NCI-H226 (cell line): ENCODE data around the gene SLC34A1.
"Not testable (repeated sequence)": the region's sequence is repeated elsewhere in the genome, so short reads cannot be mapped to it uniquely, and the experiment has no call there.

Experiments
- DNase-seq: peaks from one replicate; pipeline ENCODE4 v3.0.0-alpha.2; 2015

Gene SLC34A1, protein sequence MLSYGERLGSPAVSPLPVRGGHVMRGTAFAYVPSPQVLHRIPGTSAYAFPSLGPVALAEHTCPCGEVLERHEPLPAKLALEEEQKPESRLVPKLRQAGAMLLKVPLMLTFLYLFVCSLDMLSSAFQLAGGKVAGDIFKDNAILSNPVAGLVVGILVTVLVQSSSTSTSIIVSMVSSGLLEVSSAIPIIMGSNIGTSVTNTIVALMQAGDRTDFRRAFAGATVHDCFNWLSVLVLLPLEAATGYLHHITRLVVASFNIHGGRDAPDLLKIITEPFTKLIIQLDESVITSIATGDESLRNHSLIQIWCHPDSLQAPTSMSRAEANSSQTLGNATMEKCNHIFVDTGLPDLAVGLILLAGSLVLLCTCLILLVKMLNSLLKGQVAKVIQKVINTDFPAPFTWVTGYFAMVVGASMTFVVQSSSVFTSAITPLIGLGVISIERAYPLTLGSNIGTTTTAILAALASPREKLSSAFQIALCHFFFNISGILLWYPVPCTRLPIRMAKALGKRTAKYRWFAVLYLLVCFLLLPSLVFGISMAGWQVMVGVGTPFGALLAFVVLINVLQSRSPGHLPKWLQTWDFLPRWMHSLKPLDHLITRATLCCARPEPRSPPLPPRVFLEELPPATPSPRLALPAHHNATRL

DNA sequence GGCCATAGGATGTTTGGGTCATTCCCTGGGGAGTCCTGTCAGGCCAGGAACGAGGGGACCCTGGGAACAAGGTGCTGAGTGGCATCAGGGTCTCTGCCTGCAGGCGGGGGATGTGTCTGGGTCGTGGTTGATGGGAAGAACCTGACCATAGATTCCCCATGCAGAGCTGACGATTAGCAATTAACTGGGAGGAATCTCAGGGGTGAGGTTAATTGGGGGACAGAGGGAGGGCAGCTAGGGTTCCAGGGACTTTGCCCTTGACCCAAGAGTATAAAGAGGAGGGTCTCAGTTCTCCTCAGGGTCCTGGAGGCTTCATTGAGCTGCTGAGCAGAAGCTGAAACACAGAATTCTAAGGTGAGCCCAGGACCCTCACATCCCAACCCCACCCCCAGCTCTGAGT, at the start of gene SLC34A1:
SLC34A1 (plus strand) TSS at position 301 of the 400 bp plus-strand sequence. CDS start 1,308 bp downstream, outside the sequence.
- DNase-seq: no peak

DNA sequence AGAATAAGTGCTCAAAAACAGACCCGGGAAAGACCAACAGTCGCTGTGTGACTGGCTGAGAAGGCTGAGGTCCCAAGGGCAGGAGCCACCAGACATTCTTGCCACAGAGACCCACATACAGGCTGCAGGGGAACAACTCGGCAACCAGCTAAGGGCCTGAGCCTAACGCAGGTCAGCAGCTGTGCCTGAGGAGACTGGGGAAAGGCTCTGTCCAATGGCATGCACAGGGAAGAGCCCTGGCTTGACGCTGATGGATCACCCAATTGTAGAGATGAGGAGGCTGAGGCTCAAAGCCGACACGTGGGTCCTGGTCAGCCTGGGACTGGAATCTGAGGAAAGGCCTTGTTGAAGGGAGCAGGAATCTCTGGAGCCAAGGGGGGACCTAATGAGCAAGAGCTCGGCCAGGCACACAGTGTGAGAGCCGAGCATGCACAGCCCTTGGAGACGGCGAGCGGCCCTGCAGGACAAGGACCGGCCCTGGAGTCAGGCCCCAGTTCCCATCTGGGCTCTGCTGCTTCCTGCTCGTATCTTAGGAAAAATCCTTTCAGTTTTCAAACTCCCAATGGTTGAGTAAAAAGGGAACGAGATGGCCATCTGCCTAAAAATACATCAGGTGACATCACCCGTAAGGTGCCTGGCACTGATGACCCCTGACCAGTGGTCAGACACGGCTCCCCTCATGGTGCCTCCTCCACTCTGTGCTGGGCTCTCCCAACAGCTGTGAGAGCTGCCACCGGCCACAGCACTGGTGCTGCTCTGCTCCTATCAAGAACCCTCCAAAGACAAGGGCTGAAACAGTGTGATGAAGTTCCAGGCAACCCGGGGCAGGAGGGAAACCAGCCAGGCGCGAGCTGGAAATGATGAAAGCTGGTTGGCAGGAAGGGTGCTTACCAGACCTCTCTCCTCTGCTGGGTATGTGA, 49.2 kb upstream of the SLC34A1 start:
- DNase-seq: no peak

DNA sequence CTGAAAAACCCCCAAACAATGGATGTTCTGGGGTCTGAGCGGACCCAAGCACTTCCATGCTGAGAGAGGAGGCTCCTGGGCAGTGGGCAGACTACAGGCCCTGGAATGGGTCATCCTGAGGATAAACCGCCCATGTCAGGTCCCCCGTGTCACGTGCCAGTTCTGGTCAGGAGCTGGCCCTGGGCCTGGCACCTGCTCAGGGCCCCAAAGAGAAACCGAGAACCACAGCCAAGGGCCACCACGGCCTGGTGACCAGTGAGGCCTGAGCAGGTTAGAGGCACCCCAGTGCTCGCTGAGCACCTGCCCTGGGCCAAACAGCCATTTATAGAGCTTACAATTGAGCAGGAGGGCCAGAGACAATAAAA, 48.6 kb upstream of the SLC34A1 start:
- no peak for DNase-seq

DNA sequence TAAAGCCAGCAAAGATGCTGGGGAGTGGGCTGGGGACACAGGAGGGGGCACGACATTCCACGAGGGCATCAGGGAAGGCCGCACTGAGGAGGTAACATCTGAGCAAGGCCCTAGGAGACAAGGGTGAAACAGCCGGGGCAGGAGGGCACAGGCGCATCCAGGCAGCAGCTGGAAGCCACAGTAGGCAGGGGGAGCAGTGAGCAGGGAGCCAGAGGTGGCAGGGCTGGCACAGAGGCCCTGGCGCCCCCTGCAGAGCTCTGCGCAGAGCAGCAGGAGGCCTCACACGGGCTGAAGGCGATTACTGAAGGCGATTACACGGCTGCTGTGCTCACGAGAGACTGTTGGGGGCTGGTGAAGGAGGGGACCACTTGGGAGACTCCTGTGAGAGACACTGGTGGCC, 48.1 kb upstream of the SLC34A1 start:
- DNase-seq: no peak

DNA sequence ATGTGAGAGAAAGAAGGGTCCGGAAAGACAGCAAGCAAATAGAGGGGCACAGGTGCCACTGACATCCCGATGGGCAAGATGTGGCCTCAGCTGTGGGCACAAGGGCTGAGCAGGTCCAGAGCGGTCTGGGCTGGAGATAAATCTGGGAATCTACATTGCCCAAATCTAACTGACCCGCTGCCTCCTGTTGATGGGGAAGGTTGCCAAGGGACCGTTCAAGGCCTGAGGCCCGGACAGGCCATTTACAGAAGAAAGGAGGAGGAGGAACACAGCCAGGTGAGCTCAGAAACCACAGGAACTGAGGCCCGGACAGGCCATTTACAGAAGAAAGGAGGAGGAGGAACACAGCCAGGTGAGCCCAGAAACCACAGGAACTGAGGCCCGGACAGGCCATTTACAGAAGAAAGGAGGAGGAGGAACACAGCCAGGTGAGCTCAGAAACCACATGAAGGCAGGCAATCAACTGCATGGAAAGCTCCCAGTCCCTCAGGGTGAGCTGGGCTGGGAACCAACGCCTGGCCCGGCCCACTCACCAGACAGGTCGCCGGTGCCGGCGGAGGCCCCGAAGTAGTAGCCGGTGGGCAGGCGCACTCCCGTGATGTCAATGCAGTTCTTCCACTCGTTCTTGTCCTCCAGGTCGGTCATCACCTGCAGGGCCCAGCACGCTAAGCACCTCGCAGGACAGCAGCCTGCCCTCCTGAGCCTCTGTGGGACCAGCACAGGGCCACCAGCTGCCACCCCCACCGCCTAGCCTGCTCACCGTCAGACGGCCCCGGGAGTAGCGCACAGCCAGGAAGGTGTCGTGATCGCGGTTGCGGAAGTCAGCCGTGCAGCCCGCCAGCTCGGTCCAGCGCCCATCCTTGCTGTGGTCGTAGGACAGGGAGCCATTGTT, 47.4 kb upstream of the SLC34A1 start:
- DNase-seq: no peak

DNA sequence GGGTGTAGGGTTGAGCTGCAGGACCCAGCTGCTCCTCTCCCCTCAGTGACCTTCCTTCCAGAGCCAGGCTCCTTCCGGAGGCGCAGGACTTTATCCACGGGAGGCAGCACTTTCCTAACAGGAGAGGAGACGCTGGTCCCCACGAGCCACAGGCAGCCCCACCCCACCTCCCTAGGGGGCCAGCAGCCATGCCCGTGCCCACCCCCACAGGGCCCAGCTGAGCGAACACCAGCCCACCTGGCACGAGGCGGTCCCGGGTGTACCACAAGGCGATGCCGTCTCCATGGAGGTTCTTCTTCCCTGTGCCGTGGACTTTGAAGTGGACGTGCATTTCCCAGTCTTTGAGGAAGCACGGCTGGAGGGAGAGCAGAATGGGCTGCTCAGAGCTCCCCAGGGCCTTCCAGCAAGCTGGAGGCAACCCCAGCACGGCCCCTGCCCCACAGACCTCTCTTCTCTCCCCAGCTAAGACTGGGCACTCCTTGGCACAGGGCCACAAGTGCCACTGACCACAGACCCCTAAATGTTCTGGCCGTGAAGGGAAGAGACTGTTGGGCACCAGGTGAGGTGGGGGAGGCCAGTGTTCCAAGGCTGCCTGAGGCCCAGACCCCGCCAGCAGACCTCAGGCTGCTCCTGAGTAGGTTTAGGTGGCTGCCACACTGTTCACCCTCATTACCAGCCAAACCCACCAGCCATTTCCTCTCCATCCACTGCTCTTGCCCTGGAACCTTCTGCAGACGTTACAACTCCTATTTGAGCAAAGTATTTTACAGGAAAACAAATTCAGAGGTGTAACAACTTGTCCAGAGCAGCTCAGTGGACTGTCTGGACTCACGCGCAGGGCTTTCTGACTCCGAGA, 45.8 kb upstream of the SLC34A1 start:
- no peak for DNase-seq

DNA sequence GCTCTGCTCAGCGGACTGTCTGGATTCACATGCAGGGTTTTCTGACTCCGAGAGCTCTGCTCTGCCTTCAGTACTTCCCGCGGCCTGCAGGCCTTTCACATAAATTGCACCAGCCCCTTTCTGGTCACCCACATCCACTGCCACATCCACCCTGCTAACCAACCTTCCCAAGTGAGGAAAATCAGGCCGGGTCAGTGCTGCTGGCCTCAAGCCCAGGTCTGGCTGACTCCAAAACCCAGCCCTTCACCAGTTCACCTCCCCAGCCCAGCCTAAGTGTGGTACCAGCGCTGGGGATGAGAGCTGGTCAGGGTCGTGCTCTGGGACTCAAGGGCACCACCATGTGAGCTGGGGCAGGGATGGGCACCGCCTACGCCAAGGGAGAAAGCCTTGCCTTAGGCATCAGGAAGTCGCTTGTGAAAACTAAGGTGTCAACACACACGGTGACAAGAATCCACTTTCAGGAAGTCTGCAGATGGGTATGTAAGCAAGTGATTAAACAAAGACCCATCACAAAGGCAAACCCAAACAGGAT, 45.1 kb upstream of the SLC34A1 start:
- DNase-seq: no peak

DNA sequence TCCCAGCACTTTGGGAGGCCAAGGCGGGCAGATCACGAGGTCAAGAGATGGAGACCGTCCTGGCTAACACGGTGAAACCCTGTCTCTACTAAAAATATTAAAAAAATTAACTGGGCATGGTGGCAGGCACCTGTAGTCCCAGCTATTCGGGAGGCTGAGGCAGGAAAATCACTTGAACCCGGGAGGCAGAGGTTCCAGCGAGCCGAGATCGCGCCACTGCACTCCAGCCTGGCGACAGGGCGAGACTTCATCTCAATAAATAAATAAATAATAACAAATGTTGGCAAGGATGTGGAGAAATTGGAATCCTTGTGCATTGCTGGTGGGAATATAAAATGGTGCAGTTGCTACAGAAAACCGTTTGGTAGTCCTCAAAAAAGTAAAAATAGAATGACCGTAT, 41.2 kb upstream of the SLC34A1 start:
- not testable (repeated sequence) for DNase-seq

DNA sequence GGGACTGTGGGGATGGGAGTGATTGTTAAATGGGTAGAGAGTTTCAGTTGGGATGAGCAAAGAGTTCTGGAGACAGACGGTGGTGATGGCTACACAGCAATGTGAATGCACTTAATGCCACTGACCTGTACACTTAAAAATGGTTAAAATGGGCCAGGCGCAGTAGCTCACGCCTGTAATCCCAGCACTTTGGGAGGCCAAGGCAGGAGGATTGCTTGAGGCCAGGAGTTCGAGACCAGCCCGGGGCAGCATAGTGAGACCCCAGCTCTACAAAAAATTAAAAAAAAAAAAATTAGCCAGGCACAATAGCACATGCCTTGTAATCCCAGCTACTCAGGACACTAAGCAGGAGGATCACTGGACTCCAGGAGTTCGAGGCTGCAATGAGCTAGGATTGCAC, 40.5 kb upstream of the SLC34A1 start:
- DNase-seq: no peak

DNA sequence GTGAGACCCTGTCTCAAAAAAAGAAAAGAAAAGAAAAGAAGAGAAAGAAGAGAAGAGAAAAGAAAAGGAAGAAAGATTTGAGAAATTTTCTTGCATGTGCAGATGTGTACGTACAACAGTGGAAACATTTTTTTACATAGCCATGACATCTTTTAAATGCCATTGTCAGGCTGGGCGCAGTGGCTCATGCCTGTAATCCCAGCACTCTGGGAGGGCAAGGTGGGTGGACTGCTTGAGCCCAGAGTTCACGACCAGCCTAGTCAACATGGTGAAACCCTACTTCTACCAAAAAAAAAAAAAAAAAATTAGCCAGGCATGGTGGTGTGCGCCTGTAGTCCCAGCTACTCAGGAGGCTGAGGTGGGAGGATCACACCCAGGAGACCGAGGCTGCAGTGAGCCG, 39.3 kb upstream of the SLC34A1 start:
- no peak for DNase-seq

DNA sequence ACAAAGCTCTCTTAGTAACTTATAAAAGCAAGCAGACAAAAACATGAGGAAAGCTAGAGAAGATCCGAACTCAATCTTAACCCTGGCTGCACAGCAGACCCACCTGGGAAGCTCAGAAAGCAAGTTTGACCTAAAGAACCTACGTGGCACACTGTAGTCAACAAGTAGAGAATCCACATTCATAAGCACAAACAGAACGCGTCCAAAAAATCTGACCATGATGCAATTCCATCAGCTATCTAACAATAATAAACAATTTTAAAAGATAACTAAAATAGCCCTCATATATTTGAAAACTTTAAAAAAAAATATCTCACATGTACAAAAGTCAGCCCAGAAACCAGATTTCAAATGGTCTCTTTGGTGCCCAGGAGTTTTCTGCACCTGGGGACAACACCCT, 37.4 kb upstream of the SLC34A1 start:
- no peak for DNase-seq

DNA sequence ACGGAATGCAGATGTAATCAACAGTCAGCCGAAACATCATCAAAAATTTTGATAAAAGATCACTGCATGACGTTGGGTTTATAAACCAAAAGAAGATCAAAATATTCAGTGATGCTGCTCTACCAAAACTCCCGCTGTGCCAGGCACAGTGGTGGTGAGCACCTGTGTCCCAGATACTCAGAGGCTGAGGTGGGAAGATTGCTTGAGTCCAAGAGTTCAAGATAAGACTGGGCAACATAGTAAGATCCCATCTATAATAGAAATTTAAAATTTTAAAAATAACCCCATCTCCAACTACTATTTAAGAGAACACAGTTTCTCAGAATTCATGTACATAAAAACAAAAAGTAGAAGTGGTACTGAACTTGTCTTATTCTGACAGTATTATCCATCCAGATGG, 36.5 kb upstream of the SLC34A1 start:
- DNase-seq: no peak

DNA sequence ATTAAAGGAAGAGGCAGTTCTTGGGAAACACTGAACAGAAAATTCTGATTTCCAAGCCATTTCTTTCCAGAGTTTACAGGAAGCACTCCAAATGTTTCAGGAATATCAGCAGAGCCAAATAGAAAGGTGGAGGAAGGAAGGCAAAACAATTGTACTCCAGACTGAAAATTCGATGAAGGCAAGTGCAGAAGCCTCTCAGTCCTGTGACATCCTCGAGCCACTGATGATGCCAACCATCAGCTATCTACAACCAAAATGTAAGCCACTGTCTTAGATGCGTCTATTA, 34.9 kb upstream of the SLC34A1 start:
- DNase-seq: no peak

DNA sequence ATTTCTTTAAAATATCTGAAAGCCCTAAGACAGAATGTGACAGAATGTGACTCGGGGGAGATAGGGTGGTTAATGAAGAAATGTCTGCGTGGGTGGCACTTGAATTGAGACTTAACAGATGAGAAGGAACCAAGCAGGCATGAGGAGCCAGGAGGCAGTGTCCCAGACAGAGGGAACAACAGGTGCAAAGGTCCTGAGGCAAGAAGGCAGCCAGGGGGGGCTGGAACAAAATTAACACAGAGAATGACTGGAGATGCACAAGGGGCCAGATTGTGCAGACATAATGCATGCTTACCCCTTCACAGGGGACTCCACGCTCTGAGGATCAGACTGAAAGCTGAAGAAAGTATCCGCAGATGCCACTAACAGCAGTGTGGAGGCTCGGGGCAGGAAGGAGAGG, 34.5 kb upstream of the SLC34A1 start:
- no peak for DNase-seq

DNA sequence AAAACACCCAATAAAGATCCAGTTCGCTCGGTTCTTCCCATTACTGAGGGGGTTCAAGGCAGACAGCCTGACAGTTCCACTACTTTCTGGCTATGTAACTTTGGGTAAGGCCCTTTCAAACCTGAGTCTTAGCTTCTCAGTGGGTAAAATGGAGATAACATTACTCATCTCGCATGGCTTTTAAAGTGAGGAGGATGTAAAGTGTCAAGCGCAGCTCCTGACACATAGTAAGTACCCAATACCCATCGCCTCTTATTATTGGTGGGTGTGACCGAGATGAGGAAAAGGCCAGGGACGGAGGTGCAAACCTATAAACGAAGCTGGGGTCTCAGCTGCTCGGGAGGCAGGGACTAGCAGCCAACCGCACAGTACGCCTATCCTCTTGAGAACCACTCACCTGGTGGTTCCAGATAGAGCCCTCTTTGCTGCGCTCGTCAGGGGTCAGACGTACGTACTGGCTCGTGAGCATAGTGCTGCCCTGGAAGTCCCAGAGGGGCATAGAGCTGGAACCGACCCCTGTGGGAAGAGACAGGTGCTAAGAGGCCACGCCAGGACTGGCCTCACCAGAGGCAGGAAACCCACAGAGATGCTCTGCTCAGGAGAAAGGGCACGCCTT, 33.4 kb upstream of the SLC34A1 start:
- DNase-seq: no peak

DNA sequence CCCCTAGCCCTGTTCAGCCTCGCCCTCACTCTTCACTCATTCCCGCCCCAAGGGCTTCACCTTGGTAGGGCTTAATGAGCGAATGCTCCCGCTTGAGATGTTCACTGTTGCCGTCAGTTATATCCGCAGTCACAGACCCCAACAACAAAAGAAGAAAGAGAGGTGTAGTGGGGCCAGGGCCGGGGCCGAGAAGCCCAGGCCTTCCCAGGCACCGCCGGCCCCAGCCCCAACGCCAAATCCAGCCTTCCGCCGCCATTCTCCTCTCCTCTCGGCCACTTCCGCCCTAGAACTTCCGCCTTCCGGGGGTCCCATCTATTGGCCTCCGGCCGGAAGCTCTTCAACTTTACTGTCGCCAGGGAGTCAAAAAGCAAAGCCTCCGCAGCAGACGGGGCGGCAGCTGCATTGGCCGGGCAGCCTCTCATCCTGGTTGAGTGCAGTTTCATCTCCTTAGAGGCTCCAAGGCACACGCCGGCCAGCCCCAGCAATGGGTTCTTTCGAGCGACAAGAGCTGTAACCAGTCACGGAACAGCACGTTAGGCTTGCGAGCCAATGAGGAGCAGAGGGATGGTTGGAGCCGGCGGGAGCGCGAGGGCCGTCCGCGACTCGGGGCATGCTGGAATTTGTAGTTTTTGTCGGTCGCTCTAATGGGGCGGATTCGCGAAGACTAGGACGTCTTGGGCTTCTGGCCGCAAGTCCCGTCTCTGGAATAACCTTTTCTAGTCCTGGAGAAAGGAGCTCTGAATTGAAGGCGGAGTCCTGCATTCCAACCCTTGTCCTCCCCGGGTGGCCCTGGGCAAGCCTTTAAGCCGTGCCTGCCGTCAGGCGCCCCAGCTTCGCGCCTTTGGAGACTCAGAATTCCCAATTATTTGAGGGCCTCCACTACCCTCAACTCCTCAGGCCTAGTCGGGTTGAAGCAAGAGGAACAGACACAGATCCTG, 32.6 kb upstream of the SLC34A1 start, which contains the start of gene LMAN2:
LMAN2 (minus strand) TSS at position 277 of the 938 bp plus-strand sequence; CDS start at position 256, 21 bp downstream.
- DNase-seq: peak; percentile 98

DNA sequence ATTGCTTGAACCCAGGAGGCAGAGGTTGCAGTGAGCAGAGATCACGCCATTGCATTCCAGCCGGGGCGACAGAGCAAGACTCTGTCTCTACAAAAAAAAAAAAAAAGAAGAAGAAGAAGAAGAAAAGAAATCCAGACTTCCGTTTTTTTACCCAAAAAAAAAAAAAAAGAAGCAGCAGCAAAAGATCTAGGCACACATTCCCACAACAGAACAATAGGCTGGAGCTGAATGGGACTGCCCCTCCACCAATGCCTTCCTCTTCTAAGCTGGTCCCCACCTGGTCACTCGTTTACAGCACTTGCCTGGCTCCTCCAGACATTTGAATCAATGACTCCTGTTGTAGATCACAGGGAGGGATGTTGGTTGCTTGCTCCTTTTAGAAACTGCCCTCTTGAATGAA, 31.1 kb upstream of the SLC34A1 start:
- no peak for DNase-seq

DNA sequence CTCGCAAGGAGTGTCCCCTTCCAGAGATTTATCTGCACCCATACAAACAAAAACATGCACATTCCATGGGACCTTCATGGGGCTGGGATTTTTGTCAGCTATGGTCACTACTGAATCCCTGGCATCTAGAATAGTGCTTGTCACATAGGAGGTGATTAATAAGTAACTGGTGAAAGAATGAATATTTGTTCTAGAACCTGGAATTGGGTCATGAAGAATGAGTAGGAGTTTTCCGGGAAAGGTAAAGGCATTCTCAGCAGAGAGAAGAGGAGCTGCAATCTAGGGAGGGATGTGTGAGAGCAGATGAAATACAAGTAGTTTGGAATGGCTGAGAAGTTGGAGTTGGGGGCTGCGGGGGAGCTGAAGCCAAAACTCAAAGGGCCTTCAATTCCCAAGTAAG, 30.0 kb upstream of the SLC34A1 start:
- no peak for DNase-seq

DNA sequence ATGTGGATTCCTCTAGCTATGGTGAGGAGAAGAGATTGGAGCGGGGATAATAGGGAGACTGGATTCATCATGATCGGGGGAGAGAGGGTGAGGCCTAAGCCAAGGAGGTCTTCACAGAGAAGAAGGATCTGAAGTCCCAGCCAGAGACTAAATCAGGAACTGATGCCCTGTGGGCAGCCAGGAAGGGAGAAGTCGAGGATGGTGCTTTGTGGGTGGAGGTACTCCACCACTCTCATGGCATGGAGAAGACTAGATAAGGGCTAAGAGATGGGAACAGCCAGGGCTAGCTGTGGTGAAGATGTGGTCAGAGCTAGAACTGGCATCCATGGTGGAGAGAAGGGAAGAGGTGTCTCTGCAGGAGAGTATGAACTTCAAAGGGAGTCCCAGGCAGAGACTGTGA, 29.5 kb upstream of the SLC34A1 start:
- no peak for DNase-seq
